GM12874 (cell line): Measurements from ENCODE around the gene ADK.

Experiments used
- TF ChIP-seq, protein P1 (sequence below): IDR thresholded peaks from 2 replicates; pipeline ENCODE4 v1.5.1; 2011; ENCODE audit warnings: low read depth, mild to moderate bottlenecking, control low read depth, low read length, moderate library complexity; ENCODE audit not compliant: insufficient read depth

ADK gene

GRCh38 chr10:74624501-74624900 lies 473.5 kb downstream of the ADK start:
- TF ChIP-seq, protein P1, sequence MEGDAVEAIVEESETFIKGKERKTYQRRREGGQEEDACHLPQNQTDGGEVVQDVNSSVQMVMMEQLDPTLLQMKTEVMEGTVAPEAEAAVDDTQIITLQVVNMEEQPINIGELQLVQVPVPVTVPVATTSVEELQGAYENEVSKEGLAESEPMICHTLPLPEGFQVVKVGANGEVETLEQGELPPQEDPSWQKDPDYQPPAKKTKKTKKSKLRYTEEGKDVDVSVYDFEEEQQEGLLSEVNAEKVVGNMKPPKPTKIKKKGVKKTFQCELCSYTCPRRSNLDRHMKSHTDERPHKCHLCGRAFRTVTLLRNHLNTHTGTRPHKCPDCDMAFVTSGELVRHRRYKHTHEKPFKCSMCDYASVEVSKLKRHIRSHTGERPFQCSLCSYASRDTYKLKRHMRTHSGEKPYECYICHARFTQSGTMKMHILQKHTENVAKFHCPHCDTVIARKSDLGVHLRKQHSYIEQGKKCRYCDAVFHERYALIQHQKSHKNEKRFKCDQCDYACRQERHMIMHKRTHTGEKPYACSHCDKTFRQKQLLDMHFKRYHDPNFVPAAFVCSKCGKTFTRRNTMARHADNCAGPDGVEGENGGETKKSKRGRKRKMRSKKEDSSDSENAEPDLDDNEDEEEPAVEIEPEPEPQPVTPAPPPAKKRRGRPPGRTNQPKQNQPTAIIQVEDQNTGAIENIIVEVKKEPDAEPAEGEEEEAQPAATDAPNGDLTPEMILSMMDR: no peak

- TF ChIP-seq, protein P1: no peak
Measured at GRCh38 chr10:74628136-74628535, 477.1 kb downstream of the ADK start.

GRCh38 chr10:74634995-74635536 lies 484.0 kb downstream of the ADK start:
- TF ChIP-seq, protein P1: no peak

DNA sequence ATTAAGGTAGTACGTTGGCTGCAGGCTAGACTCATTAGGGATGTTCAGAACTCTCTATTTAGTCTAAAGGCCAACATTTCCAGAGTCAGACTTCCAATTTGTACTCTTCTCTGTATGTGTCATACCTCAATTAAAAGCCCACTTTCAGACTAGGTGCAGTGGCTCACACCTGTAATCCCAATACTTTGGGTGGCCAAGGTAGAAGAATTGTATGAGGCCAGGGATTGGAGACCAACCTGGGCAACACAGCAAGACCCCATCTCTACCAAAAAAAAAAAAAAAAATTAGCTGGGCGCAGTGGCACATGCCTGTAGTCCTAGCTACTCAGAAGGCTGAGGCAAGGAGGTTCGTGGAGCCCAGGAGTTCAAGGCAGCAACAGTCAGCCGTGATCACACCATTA lies 484.6 kb downstream of the ADK start:
- TF ChIP-seq, protein P1: no peak

GRCh38 chr10:74637685-74638084 lies 486.7 kb downstream of the ADK start:
- TF ChIP-seq, protein P1: no peak

GRCh38 chr10:74640134-74640921 lies 489.3 kb downstream of the ADK start:
- TF ChIP-seq, protein P1: no peak

- TF ChIP-seq, protein P1: no peak
Measured at GRCh38 chr10:74641659-74642058, 490.6 kb downstream of the ADK start.
